GM12872 (cell line): Measurements from ENCODE around the gene LRP8.

Source experiments
- CTCF ChIP-seq: IDR thresholded peaks from 3 replicates; pipeline ENCODE4 v1.5.1; 2011; ENCODE audit warnings: low read depth, mild to moderate bottlenecking, low read length, moderate library complexity; ENCODE audit not compliant: insufficient read depth

LRP8 gene

GRCh38 chr1:53356637-53357036, 28.8 kb upstream of the LRP8 start:
- TF ChIP-seq CTCF, result no peak

GRCh38 chr1:53354119-53354518, 26.2 kb upstream of the LRP8 start:
- TF ChIP-seq CTCF, result no peak

- no peak for TF ChIP-seq CTCF
These were observed 24.7 kb upstream of the LRP8 start for GRCh38 chr1:53352561-53352960.

DNA sequence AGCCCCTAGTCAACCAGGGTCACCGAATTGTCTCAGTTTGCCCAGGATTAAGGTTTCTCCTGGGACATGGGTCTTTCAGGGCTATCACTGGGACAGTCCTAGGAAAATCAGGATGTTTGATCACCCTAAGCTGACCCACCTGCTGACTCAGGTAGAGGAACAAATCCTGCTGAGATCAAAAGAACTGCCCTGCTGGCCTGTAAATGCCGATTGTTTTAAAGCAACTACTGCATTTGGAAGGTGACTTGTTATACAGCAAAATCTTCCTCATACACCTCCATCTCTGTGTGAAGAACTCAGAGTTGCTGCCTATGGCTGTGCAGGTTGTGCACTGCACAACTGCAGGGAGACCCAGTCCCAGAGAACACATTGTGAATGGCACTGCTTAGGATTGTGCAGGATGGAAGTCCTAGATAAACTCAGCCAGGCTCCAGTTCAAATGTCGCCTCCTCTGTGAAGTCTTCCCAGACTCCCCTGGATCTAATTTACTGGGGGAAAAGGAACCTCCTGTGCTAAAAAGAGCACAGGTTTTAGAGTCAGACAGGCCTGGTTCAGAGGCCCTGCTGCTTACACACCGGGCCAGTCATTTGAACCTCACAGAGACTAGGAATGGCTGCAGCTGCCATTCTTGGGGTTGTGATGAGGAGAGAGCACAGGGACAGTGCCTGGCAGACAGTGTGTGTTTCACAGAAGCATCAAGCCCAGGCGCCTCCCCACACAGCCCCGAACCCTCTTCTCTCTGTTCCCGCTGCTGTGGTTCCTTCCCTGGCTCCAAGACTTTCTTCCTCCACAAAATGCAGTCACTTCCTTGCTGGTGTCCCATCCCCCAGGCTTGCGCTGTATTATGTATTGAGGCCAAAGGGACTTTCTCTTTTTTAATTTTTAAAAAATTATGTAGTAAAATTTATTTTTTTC, 23.2 kb upstream of the LRP8 start:
- no peak for TF ChIP-seq CTCF

DNA sequence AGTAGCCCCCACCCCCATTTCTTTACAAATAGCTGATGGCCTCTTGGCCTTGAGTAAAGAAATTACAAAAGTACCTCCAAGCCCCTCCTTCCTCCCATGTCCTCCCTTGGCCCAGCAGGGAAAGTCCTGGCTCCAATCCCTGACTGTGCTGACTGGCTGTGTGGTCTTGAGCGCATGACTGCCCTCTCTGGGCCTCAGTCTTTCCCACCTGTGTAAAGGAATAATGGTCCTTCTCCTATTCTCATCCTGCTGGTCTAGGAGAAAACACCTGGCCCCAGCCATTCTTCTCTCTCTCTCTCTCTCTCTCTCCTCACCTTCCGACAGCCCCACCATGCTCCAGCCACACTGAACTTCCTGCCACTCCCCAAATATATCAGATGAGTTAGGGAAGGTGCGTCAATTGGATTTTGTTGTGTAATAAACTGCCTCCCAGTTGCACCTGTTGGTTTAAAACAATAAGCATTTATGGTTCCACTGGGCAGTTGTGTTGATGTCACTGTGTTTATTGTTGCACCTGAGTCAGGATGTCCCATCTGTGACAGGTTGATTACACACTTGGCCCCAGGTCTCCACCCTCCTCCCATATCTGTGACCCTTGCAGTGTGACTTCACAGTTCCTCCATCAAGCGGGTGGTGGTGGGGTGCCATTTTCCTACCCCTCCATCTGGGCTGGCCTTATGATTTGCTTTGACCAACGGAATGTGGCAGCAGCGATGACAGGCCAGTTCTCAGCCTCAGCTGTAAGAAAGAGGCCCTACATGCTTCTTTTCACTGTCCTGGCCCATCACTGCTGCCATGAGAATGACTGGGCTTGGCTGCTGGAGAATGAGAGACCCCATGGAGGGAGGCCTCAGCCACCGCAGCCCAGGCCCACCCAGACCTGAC, 22.3 kb upstream of the LRP8 start:
- no peak for TF ChIP-seq CTCF

DNA sequence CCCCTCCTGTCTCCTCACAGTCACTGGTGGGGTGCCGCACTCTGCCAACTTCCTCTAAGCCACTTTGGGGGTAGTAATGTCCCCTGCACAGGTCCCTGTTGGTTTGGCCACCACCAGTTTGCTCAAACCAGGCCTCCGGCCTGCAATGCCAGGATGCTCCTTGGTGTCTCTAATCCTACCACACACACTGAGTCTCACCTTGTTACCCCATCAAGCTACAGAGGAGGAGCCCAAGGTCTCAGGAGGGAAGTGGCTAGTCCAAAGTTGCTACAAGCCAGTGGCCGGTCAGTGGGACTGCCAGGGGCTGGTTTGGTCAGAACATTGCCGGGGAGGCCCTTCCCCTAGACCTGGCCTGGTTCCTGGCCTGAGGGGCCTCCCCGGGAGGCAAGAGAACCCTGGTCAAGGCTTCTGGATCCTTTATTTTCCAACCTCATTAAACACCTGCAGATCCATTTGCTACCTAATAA, 21.5 kb upstream of the LRP8 start:
- TF ChIP-seq CTCF, result no peak

DNA sequence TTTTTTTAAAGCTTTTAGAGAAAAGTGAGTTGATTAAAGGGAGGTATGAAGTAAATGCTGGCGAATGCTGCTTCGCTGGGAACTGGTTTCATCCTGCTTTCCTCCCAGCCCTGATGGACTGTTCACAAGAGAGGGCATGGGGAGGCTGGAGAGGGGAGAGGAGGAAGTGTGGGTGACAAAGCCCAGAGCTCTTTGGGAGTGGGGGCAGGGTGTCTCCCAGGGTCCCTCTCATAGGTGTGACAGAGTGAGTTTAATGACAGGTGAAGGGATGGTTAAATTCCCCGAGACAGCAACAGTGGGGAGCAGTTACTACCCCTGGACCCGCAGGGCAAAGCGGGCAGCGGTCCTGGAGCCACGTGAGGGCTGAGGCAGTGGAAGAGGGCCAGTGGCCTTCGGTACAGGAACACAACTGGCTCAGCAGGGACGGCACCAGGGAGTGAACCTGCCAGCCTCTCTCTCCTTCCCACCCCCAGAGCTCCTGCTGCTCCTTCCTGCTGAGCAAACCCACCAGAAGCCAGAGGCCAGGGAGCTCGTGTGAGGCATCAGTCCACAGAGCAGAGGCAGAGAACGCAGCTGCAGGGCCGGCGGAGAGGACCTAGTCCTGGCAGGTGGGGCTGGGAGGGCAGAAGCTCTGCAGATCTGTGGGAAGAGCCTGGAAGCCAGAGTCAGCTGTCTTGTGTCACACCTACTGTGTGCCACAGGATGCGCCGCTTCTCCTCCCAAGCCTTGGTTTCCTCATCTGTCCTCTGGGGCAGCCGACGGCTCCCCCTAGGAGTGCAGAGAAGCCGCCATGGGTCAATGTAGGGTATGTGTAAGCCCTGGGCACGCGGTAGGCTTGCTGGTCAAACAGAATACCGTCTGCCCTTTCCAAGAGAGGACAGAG, 20.9 kb upstream of the LRP8 start:
- no peak for TF ChIP-seq CTCF
